ENCODE measurements around the gene PFN3.

The PFN3 gene

DNA sequence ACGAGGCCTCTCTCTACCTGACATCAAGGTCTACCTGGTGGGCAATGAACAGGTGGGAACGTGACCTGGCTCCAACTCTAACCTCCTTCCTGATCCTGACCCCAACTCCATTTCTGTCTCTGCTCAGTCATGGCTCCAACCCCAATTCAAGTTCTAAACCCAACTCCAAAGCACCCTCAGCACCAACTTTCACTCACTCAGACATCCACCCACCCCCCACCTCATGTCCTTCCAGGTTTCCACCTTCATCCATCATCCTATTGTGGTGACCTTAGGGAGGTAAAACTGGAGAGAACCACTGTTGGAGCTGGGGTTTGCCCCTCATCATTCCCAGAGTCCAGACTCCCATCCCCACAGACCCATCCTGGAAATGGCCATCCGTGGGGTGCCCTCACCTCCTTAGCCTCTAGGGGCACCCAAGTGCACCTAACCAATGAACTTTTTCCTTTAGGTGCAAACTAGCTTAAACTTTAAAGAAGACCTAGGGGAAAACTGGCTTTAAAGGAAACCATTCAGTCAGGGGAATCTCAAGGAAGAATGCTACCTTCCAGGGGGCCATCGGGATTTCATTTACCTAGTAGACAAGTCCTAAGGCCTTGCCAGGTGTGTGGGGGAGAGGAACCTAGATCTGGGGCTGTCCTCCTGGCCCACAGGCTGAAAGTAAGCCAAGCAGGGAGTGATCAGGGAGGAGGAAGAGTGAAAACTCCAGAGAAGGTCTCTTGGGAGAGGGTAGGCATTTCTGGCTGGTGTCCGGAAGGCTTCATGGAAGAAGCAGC, 31.4 kb downstream of the PFN3 start:
- TF ChIP-seq, protein P1, sequence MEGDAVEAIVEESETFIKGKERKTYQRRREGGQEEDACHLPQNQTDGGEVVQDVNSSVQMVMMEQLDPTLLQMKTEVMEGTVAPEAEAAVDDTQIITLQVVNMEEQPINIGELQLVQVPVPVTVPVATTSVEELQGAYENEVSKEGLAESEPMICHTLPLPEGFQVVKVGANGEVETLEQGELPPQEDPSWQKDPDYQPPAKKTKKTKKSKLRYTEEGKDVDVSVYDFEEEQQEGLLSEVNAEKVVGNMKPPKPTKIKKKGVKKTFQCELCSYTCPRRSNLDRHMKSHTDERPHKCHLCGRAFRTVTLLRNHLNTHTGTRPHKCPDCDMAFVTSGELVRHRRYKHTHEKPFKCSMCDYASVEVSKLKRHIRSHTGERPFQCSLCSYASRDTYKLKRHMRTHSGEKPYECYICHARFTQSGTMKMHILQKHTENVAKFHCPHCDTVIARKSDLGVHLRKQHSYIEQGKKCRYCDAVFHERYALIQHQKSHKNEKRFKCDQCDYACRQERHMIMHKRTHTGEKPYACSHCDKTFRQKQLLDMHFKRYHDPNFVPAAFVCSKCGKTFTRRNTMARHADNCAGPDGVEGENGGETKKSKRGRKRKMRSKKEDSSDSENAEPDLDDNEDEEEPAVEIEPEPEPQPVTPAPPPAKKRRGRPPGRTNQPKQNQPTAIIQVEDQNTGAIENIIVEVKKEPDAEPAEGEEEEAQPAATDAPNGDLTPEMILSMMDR (IDR thresholded peaks at IDR 0.05; ENCODE audit: low read depth, low read length): peak; percentile 57
- no peak overlapping the region for H3K4me3 ChIP-seq (ENCODE audit: low read depth, low read length)

DNA sequence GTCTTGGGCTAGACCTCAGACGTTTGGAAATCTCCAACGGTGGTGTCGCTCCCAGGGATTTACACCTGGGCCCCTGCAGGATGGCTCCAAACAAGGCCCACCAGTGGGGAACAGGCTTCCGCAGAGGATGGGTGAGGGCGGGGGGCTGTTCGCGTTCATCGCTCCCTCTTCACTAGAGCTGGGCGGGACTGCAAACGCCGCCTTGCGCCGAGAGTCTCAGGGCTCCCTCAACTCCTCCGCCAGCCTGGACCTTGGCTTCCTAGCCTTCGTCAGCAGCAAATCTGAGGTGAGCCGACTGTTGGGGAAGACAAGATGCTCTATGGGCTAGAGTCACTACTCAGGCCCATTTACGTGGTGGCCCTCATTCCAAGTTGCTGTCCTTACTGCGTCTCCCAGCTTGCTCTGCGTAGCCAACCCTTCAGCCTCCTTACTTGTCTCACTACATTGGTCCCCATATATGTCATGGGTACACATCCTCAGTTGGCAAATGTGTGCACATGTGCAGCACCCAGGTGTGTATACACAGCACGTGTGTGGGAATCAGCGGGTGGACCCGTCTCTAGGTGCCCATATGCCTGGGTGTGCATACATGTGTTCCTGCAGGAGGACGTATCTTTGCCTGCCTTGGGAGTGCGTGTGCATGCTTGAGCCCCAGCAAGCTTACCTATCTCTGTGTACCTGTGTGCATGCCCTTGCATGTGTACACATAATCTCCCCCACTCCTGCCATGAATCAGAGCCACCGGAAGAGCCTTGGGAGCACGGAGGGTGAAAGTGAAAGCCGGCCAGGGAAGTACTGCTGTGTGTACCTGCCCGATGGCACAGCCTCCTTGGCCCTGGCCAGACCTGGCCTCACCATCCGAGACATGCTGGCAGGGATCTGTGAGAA, 32.2 kb downstream of the PFN3 start:
- TF ChIP-seq, protein P1 (IDR thresholded peaks at IDR 0.05; ENCODE audit: low read depth, low read length): no peak
- H3K4me3 ChIP-seq (ENCODE audit: low read depth, low read length): no peak overlapping the region

DNA sequence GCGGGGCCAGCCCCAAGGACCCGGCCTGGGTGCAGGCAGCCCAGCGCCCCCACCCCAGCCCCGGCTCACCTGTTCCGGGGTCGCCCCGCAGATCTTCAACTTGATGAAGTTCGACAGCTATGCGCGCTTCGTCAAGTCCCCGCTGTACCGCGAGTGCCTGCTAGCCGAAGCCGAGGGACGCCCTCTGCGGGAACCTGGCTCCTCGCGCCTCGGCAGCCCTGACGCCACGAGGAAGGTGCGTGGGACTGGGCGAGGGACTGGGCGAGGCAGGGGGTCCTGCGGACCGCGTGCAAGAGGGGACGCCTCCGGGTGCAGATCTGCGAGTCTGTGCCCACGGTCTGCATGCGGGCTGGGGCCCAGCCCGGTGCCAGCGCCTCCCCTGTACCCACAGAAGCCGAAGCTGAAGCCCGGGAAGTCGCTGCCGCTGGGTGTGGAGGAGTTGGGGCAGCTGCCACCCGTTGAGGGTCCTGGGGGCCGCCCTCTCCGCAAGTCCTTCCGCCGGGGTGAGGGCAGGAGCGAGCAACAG, 33.1 kb downstream of the PFN3 start:
- H3K4me3 ChIP-seq (ENCODE audit: low read depth, low read length): peak overlapping the region; percentile 33
- TF ChIP-seq, protein P1 (IDR thresholded peaks at IDR 0.05; ENCODE audit: low read depth, low read length): no peak

DNA sequence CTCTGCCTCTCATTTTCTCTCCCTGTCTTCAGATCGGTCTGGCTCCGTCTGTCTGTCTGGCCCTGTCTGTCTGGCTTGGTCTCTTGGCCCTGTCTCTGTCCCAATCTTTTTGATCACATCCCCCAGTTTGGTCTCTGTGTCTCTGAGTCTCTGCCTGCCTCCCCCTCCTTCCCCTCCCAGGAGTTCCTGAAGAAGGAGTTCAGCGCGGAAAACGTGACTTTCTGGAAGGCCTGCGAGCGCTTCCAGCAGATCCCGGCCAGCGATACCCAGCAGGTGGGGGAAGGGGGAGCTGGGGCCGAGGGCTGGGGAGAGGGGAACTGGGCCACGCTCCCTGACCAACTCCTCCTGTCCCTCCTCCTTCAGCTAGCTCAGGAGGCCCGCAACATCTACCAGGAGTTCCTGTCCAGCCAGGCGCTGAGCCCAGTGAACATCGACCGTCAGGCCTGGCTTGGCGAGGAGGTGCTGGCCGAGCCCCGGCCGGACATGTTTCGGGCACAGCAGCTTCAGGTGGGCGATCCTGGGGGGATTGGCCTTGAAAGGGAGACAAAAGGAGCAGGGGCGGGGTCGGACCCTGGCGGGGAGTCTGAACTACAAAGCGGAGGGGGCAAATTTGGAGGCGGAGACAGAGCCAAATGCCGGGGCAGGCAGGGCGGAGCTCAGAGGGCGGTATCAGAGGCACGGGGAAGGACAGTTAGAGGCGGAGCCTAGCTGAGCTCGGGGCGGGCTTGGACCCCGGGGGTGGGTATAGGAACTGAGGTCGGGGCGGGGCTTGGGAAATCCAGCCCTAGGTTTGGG, 33.7 kb downstream of the PFN3 start:
- TF ChIP-seq, protein P1 (IDR thresholded peaks at IDR 0.05; ENCODE audit: low read depth, low read length): no peak
- H3K4me3 ChIP-seq (ENCODE audit: low read depth, low read length): peak overlapping the region; percentile 40

DNA sequence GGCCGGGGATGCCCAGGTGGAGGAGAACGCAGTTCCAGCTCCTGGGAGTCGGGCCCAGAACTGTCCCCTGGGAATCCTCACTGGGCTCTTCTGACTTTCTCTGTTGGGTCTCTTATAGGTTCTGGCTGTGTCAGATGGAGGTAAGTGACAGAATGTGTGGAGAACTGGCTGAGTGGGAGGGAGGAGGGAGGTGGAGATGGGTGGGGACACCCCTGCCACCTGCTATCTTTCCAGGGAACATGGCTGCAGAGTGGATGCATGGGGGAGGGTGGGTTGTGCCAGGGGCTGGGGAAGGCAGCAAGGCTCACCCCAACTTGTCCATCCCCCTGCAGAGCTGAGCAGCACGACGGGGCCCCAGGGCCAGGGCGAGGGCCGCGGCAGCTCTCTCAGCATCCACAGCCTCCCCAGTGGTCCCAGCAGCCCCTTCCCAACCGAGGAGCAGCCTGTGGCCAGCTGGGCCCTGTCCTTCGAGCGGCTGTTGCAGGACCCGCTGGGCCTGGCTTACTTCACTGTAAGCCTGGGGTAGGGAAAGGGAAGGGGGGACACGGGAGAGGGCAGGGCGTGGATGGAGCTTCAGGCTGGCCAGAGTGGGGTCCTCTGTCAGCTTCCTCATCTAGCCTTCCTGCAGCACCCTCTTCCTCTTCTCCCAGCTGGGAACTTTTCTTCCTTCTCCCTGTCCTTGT, 34.5 kb downstream of the PFN3 start:
- TF ChIP-seq, protein P1 (IDR thresholded peaks at IDR 0.05; ENCODE audit: low read depth, low read length): no peak
- H3K4me3 ChIP-seq (ENCODE audit: low read depth, low read length): no peak overlapping the region

DNA sequence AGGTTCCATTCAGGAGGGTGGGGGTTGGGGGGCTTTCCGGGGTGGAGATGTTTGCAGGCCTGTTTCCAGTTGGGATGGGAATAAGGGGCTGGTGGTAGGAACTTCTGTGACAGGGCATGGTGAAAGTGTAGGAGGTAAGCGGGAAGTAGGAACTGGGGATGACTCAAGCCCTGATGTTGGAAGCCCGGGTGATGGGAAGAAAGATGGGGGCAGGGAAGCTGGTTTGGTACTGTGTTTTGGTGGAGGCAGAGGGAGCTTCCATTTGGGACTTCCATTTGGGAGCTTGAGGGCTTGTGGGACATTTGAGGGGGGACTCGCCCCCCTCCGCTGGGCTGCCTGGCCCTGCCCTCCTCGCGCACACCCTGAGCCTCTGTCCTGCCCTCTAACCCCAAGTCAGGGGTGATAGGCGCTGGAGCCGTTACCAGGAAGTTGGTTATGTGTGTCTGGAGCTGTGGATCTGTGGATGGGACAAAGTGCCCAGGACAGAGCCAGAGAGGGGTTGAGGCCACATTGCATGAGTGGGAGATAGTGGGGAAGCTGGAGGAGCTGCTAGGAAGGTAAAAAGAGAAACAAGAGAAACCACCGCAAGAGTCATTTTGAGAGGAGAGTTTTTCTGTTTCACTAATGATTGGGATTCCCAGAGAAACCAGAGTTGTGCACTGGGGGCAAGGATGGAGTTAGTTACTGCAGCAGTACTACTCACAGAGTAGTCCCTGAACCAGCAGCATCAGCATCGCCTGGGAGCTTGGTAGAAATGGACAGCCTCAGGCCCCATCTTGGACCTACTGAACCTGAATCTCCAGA, 36.1 kb downstream of the PFN3 start:
- TF ChIP-seq, protein P1 (IDR thresholded peaks at IDR 0.05; ENCODE audit: low read depth, low read length): no peak
- H3K4me3 ChIP-seq (ENCODE audit: low read depth, low read length): no peak overlapping the region

All from WI38 (cell line).